HCT116 (cell line): ENCODE measurements around the gene RNASE8. TPM values are rescaled to one million over a fixed set of nuclear protein-coding genes. Genes with fewer than 3 reads are reported as not detected.
A peak's percentile ranks its signal among the peaks of the same experiment; 100 is the strongest.

Experiments
- ATAC-seq: fragments of 200-7000 bp; cut with Tn5 transposase; 2 replicates; pipeline ENCODE4 v1.9.1; 2020; ENCODE audit warnings: mild to moderate bottlenecking, moderate library complexity
- BruUV-seq: library from RNA; stranded (reverse); fragments of 400-500 nt; replicated peaks from 2 replicates; lab custom pipeline; 2021; lab: Mats Ljungman, UMichigan
- CTCF ChIA-PET: fragments of 300-600 bp; sonication (Branson Sonifier 250); formaldehyde crosslinking; loops from one replicate; lab custom pipeline; 2021; ENCODE audit warnings: antibody characterized with exemption; lab: Charles Lee
- POLR2A ChIA-PET: fragments of 300-600, 350-600 bp; sonication (Branson Sonifier 250); formaldehyde crosslinking; loops from one replicate; lab custom pipeline; 2021; ENCODE audit warnings: antibody characterized with exemption; lab: Charles Lee
- RAD21 ChIA-PET, 2 experiments: fragments of 300-600 bp; sonication (Branson Sonifier 250); formaldehyde crosslinking; loops; one replicate each; lab custom pipeline; 2023; ENCODE audit warnings: low total read pairs in 2 of 2; ENCODE audit not compliant: uncharacterized antibody in 2 of 2, unreplicated experiment in 2 of 2, low non-redundant PET in 1 of 2; lab: Charles Lee
- DNase-seq: peaks from one replicate; pipeline ENCODE4 v3.0.0-alpha.2; 2010; ENCODE audit warnings: low read depth, low spot score
- H2AFZ ChIP-seq: fragments of 200-600 bp; shearing (Covaris generic), sonication (generic); 2 replicates; pipeline ENCODE4 v1.6.1; 2017; ENCODE audit warnings: low read depth, mixed run types, mixed read lengths, antibody characterized with exemption, low read length; ENCODE audit not compliant: poor library complexity, severe bottlenecking
- H3K27ac ChIP-seq: 2 replicates; pipeline ENCODE4 v1.5.1; 2012; ENCODE audit warnings: low read depth, low read length
- H3K27me3 ChIP-seq: fragments of 200-600 bp; sonication (generic); 2 replicates; pipeline ENCODE4 v1.6.1; 2016; ENCODE audit warnings: mixed run types, low read length, mixed read lengths; ENCODE audit not compliant: insufficient read depth
- H3K36me3 ChIP-seq, 2 experiments: fragments of 200-500 bp in 1 of 2; fragments of 200-600 bp in 1 of 2; sonication (Bioruptor generic) in 1 of 2; sonication (generic) in 1 of 2; 2 replicates each; pipeline versions ENCODE4 v1.5.1 to v1.6.1; 2014 to 2016; ENCODE audit warnings: low read length in 2 of 2, inconsistent platforms in 1 of 2, mixed read lengths in 1 of 2, mixed run types in 1 of 2; ENCODE audit not compliant: insufficient read depth in 2 of 2, control insufficient read depth in 1 of 2
- H3K4me1 ChIP-seq, 2 experiments: fragments of 200-600 bp in 1 of 2; sonication (generic) in 1 of 2; 2 replicates each; pipeline versions ENCODE4 v1.5.1 to v1.6.1; 2012 to 2017; ENCODE audit warnings: low read length in 2 of 2, inconsistent platforms in 1 of 2, mild to moderate bottlenecking in 1 of 2, mixed read lengths in 1 of 2, mixed run types in 1 of 2, moderate library complexity in 1 of 2; ENCODE audit not compliant: insufficient read depth in 2 of 2, control insufficient read depth in 1 of 2
- H3K4me2 ChIP-seq: fragments of 200-600 bp; sonication (generic); 2 replicates; pipeline ENCODE4 v1.6.1; 2017; ENCODE audit warnings: mixed run types, low read length, mixed read lengths
- H3K4me3 ChIP-seq, 2 experiments: fragments of 200-600 bp in 1 of 2; sonication (generic) in 1 of 2; replicated peaks in 1 of 2; 2 replicates each; pipeline ENCODE4 v1.5.1; 2011 to 2016; ENCODE audit warnings: low read length in 2 of 2, control low read depth in 1 of 2, low read depth in 1 of 2, mild to moderate bottlenecking in 1 of 2, mixed read lengths in 1 of 2, mixed run types in 1 of 2
- H3K79me2 ChIP-seq: fragments of 200-600 bp; sonication (generic); 2 replicates; pipeline ENCODE4 v1.6.1; 2017; ENCODE audit warnings: mild to moderate bottlenecking, mixed run types, low read length, moderate library complexity, mixed read lengths; ENCODE audit not compliant: insufficient read depth
- H3K9ac ChIP-seq: fragments of 200-600 bp; sonication (generic); 2 replicates; pipeline ENCODE4 v1.6.1; 2016; ENCODE audit warnings: low read length, mixed read lengths
- H3K9me2 ChIP-seq: fragments of 200-600 bp; sonication (generic), shearing (Covaris generic); 2 replicates; pipeline ENCODE4 v1.6.1; 2017; ENCODE audit warnings: mixed run types, mild to moderate bottlenecking, moderate library complexity; ENCODE audit not compliant: insufficient read depth
- H3K9me3 ChIP-seq, 2 experiments: fragments of 200-500 bp in 1 of 2; fragments of 200-600 bp in 1 of 2; sonication (Bioruptor generic) in 1 of 2; sonication (generic) in 1 of 2; 2 replicates each; pipeline ENCODE4 v1.6.1; 2014 to 2017; ENCODE audit warnings: low read length in 2 of 2, mixed read lengths in 2 of 2, inconsistent platforms in 1 of 2, low read depth in 1 of 2, mild to moderate bottlenecking in 1 of 2, mixed run types in 1 of 2, moderate library complexity in 1 of 2; ENCODE audit not compliant: control insufficient read depth in 1 of 2, insufficient read depth in 1 of 2
- H4K20me1 ChIP-seq: fragments of 200-600 bp; sonication (generic), shearing (Covaris generic); 2 replicates; pipeline ENCODE4 v1.6.1; 2017; ENCODE audit warnings: mixed run types, mild to moderate bottlenecking, moderate library complexity; ENCODE audit not compliant: insufficient read depth
- intact Hi-C: fragments of 100-400 bp; cut with micrococcal nuclease; formaldehyde crosslinking; loops from 2 replicates; pipeline ENCODE4 v1.10.0; 2022
- total RNA-seq: library from RNA; stranded (reverse); gene quantifications from one replicate; pipeline ENCODE4 v1.2.1, GENCODE V29; 2021; ENCODE audit not compliant: unreplicated experiment
- TF ChIP-seq, protein P1 (sequence below): IDR thresholded peaks from 2 replicates; pipeline ENCODE4 v1.6.1; 2012; ENCODE audit warnings: low read depth
- TF ChIP-seq, protein P2 (sequence below): IDR thresholded peaks from 2 replicates; pipeline ENCODE4 v1.6.1; 2012

RNASE8 gene
- total RNA-seq, 1 experiment from 2014 or later, result not detected

DNA sequence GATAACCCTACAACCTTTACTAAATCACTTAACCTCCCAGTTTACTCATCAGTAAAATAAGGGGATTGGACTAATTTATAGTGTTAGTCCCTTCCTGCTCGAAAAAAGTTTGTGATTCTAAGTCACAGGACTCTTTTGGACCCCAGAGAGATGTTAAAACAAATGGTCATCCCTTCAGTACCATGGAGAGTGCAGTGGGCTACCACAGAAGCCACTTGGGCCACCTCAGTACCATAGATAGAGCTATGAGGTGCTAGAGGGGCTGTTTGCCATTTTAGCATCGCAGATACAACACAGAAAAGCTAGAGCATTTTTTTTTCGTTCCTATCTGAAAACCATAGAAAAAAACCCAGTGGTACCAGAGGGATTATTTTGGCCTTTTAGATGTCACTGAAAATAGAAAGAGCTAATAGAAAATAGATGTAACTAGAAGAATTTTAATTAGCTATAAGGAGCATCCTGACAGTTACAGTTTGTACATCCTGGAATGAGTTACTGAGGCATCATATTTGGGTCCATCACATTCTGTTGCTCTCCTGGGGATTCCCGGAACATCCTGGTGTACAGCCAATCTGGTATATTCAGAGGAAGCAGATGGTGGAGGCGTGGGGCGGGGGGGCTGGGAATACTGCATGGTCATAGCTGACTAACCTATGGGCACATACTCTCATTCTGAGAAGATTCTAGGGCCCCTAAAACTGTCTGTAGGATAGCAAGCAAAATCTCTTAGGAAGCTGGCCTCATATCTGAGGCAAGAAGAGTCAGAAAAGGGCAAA is 38.0 kb downstream of the RNASE8 start:
- H3K36me3 ChIP-seq, result no peaks in the 10 kb centered on the region; a peak in 1 of 4 replicates
- no peaks in the 10 kb centered on the region for H3K9me2 ChIP-seq
- RAD21 ChIA-PET, result no interaction called here
- BruUV-seq, result TSS peak; percentile 27
- intact Hi-C loops, result no loop called here
- H3K4me1 ChIP-seq, result peaks cover 9 to 12% of the 10 kb centered on the region in 2 experiments
- DNase-seq, result no peak
- CTCF ChIA-PET, result interaction anchor here (1.2 to 5.3 kb wide), 4 partner anchors 8 to 81 kb away, joined by 4 to 35 read pairs (median 12); no protein-coding TSS in a partner anchor
- POLR2A ChIA-PET, result no interaction called here
- H3K27me3 ChIP-seq, result no peaks in the 10 kb centered on the region
- ATAC-seq, result no peak
- no peak overlapping the region for H3K4me3 ChIP-seq
- TF ChIP-seq, protein P1, sequence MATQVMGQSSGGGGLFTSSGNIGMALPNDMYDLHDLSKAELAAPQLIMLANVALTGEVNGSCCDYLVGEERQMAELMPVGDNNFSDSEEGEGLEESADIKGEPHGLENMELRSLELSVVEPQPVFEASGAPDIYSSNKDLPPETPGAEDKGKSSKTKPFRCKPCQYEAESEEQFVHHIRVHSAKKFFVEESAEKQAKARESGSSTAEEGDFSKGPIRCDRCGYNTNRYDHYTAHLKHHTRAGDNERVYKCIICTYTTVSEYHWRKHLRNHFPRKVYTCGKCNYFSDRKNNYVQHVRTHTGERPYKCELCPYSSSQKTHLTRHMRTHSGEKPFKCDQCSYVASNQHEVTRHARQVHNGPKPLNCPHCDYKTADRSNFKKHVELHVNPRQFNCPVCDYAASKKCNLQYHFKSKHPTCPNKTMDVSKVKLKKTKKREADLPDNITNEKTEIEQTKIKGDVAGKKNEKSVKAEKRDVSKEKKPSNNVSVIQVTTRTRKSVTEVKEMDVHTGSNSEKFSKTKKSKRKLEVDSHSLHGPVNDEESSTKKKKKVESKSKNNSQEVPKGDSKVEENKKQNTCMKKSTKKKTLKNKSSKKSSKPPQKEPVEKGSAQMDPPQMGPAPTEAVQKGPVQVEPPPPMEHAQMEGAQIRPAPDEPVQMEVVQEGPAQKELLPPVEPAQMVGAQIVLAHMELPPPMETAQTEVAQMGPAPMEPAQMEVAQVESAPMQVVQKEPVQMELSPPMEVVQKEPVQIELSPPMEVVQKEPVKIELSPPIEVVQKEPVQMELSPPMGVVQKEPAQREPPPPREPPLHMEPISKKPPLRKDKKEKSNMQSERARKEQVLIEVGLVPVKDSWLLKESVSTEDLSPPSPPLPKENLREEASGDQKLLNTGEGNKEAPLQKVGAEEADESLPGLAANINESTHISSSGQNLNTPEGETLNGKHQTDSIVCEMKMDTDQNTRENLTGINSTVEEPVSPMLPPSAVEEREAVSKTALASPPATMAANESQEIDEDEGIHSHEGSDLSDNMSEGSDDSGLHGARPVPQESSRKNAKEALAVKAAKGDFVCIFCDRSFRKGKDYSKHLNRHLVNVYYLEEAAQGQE, result peak; percentile 75; the same call in 1 of the 2 replicates
- TF ChIP-seq, protein P2, sequence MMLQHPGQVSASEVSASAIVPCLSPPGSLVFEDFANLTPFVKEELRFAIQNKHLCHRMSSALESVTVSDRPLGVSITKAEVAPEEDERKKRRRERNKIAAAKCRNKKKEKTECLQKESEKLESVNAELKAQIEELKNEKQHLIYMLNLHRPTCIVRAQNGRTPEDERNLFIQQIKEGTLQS, result no peak
- TF ChIP-seq, all 23 proteins: peak for 1
- Histone ChIP-seq H3K9ac (no peak overlapping the region), H4K20me1 (no peaks in the 10 kb centered on the region), H3K79me2 (no peaks in the 10 kb centered on the region), H3K9me3 (no peaks in the 10 kb centered on the region), H2AFZ (no peak overlapping the region), H3K27ac (no peak overlapping the region), H3K4me2 (no peak overlapping the region)
